ENCODE data around the gene TUBG2.

GRCh38 chr17:42690596-42690995, 31.5 kb downstream of the TUBG2 start:
- no peak for TF ChIP-seq CTCF (IDR thresholded peaks at IDR 0.05; ENCODE audit: insufficient read depth, low read length, poor library complexity, severe bottlenecking)
- no peak for TF ChIP-seq EZH2phosphoT487 (conservative IDR thresholded peaks at IDR 0.05; ENCODE audit: low read length)
